PC-9 (cell line): Measurements from ENCODE around the gene MAP4. TPM values are rescaled to one million over a fixed set of nuclear protein-coding genes. Genes with fewer than 3 reads are reported as not detected.

Source experiments
- BruUV-seq: library from RNA; stranded (reverse); fragments of 400-500 nt; replicated peaks from 2 replicates; lab custom pipeline; 2021; lab: Mats Ljungman, UMichigan
- CTCF ChIA-PET: fragments of 300-600 bp; sonication (Branson Sonifier 250); formaldehyde crosslinking; loops from one replicate; lab custom pipeline; 2022; ENCODE audit warnings: antibody characterized with exemption; lab: Charles Lee
- POLR2A ChIA-PET: fragments of 300-600 bp; sonication (Branson Sonifier 250); formaldehyde crosslinking; loops from one replicate; lab custom pipeline; 2022; ENCODE audit warnings: antibody characterized with exemption; ENCODE audit not compliant: unreplicated experiment; lab: Charles Lee
- DNase-seq, 2 experiments: peaks; one replicate each; pipeline versions ENCODE4 v3.0.0 to v3.0.0-alpha.2; 2015 to 2022; ENCODE audit warnings: mixed read lengths in 1 of 2
- H2AFZ ChIP-seq: fragments of 200-600 bp; sonication (generic); 2 replicates; pipeline ENCODE4 v1.8.1; 2017; ENCODE audit warnings: antibody characterized with exemption
- H3F3A ChIP-seq: fragments of 200-600 bp; sonication (generic); 2 replicates; pipeline ENCODE4 v1.8.1; 2017; ENCODE audit warnings: antibody characterized with exemption, mild to moderate bottlenecking, low read depth; ENCODE audit not compliant: insufficient read depth
- H3K27ac ChIP-seq: fragments of 200-600 bp; sonication (generic); 2 replicates; pipeline ENCODE4 v1.6.1; 2016; ENCODE audit warnings: mixed run types
- H3K27me3 ChIP-seq: fragments of 200-600 bp; sonication (generic); 2 replicates; pipeline ENCODE4 v1.6.1; 2016; ENCODE audit warnings: low read depth, mixed run types; ENCODE audit not compliant: insufficient read depth
- H3K36me3 ChIP-seq: fragments of 200-600 bp; sonication (generic); 2 replicates; pipeline ENCODE4 v1.6.1; 2016; ENCODE audit warnings: low read depth, mixed run types
- H3K4me1 ChIP-seq: fragments of 200-600 bp; sonication (generic); replicated peaks from 2 replicates; pipeline ENCODE4 v1.6.1; 2016; ENCODE audit warnings: mixed run types; ENCODE audit not compliant: insufficient read depth
- H3K4me2 ChIP-seq: fragments of 200-600 bp; sonication (generic); 2 replicates; pipeline ENCODE4 v1.6.1; 2017; ENCODE audit warnings: mixed run types
- H3K4me3 ChIP-seq: fragments of 200-600 bp; sonication (generic); 2 replicates; pipeline ENCODE4 v1.6.1; 2016; ENCODE audit warnings: mixed run types
- H3K79me2 ChIP-seq: fragments of 200-600 bp; sonication (generic); 2 replicates; pipeline ENCODE4 v1.6.1; 2017; ENCODE audit warnings: low read depth, mixed run types
- H3K9me2 ChIP-seq: fragments of 200-600 bp; sonication (generic); 2 replicates; pipeline ENCODE4 v1.8.1; 2017; ENCODE audit warnings: mild to moderate bottlenecking; ENCODE audit not compliant: insufficient read depth
- H3K9me3 ChIP-seq: fragments of 200-600 bp; sonication (generic); 2 replicates; pipeline ENCODE4 v1.8.1; 2016; ENCODE audit warnings: low read depth; ENCODE audit not compliant: insufficient read depth
- H4K20me1 ChIP-seq: fragments of 200-600 bp; sonication (generic); 2 replicates; pipeline ENCODE4 v1.8.1; 2017; ENCODE audit not compliant: insufficient read depth
- CTCF ChIP-seq: fragments of 200-600 bp; sonication (generic); conservative IDR thresholded peaks from 2 replicates; pipeline ENCODE4 v1.6.1; 2017; ENCODE audit warnings: mixed run types, antibody characterized with exemption, mild to moderate bottlenecking, moderate library complexity
- EZH2 ChIP-seq: fragments of 200-600 bp; sonication (generic); IDR thresholded peaks from 2 replicates; pipeline ENCODE4 v1.8.0; 2017; ENCODE audit warnings: antibody characterized with exemption, low read depth
- intact Hi-C: fragments of 100-400 bp; cut with micrococcal nuclease; formaldehyde crosslinking; loops from one replicate; pipeline ENCODE4 v1.10.0; 2022; ENCODE audit not compliant: unreplicated experiment
- total RNA-seq: library from RNA; stranded (reverse); gene quantifications from 2 replicates; pipeline ENCODE4 v1.2.3, GENCODE V29; 2021

MAP4 gene
- total RNA-seq, 1 experiment from 2014 or later = 187 TPM

GRCh38 chr3:47991341-47991740 lies 24.9 kb downstream of the MAP4 start:
- no peak overlapping the region for H2AFZ ChIP-seq
- no peak for TF ChIP-seq EZH2
- TF ChIP-seq CTCF = no peak

GRCh38 chr3:47989981-47990440 lies 26.2 kb downstream of the MAP4 start:
- Histone ChIP-seq H3K79me2 (peaks cover 14% of the 10 kb centered on the region; the same call in 1 of the 2 replicates), H3F3A (peaks cover 23% of the 10 kb centered on the region; the same call in 1 of the 2 replicates), H3K4me3 (no peak overlapping the region), H2AFZ (no peak overlapping the region), H3K9me3 (no peaks in the 10 kb centered on the region), H4K20me1 (peaks cover 11% of the 10 kb centered on the region), H3K36me3 (no peaks in the 10 kb centered on the region; the same call in 1 of the 2 replicates), H3K4me1 (peaks cover 6% of the 10 kb centered on the region), H3K9me2 (no peaks in the 10 kb centered on the region), H3K4me2 (no peak overlapping the region), H3K27ac (no peak overlapping the region), H3K27me3 (no peaks in the 10 kb centered on the region)
- ChIA-PET POLR2A (interaction anchor here (0.6 kb wide), 2 partner anchors 208 to 291 kb away, joined by 3 to 5 read pairs; partner anchors contain the start of gene SMARCC1), CTCF (interaction anchor here (0.6 to 1.4 kb wide), 4 partner anchors 23 to 161 kb away, joined by 3 to 9 read pairs (median 5); no protein-coding TSS in a partner anchor)
- intact Hi-C loops = loop anchor here (1.0 to 5.0 kb wide), 5 partner anchors 97 to 468 kb away; no protein-coding TSS in a partner anchor
- BruUV-seq = no TSS peak
- TF ChIP-seq EZH2 = no peak
- peak; percentile 84 for TF ChIP-seq CTCF
- peak; percentile 69 to 78 for DNase-seq

More at GRCh38 chr3:47991341-47991740, 24.9 kb downstream of the MAP4 start:
- Histone ChIP-seq H3K79me2 (peaks cover 7% of the 10 kb centered on the region; the same call in 1 of the 2 replicates), H3K9me3 (no peaks in the 10 kb centered on the region), H3K4me2 (no peak overlapping the region), H3K27me3 (no peaks in the 10 kb centered on the region), H3K4me3 (no peak overlapping the region), H3K27ac (no peak overlapping the region), H3F3A (peaks cover 22% of the 10 kb centered on the region; the same call in 1 of the 2 replicates), H3K9me2 (no peaks in the 10 kb centered on the region), H3K4me1 (peaks cover 6% of the 10 kb centered on the region), H4K20me1 (peaks cover 11% of the 10 kb centered on the region), H3K36me3 (no peaks in the 10 kb centered on the region; the same call in 1 of the 2 replicates)
- intact Hi-C loops = loop anchor here (2.0 to 5.0 kb wide), 3 partner anchors 96 to 155 kb away; no protein-coding TSS in a partner anchor
- POLR2A ChIA-PET = no interaction called here
- CTCF ChIA-PET = no interaction called here
- BruUV-seq = no TSS peak
- no peak for DNase-seq

- no peaks in the 10 kb centered on the region for H3K9me3 ChIP-seq
- H3F3A ChIP-seq = peaks cover 26% of the 10 kb centered on the region
- no peak overlapping the region for H3K4me3 ChIP-seq
- no TSS peak for BruUV-seq
- no peak overlapping the region for H2AFZ ChIP-seq
- no peak overlapping the region for H3K27ac ChIP-seq
- H3K4me1 ChIP-seq = peaks cover 16% of the 10 kb centered on the region
- H3K4me2 ChIP-seq = no peak overlapping the region
- no peaks in the 10 kb centered on the region for H3K36me3 ChIP-seq
- ChIA-PET CTCF (no interaction called here), POLR2A (no interaction called here)
- DNase-seq = no peak
- peaks cover 13% of the 10 kb centered on the region for H4K20me1 ChIP-seq
- no peaks in the 10 kb centered on the region for H3K27me3 ChIP-seq
- peaks cover 30% of the 10 kb centered on the region; the same call in 1 of the 2 replicates for H3K79me2 ChIP-seq
- intact Hi-C loops = no loop called here
- TF ChIP-seq CTCF (no peak), EZH2 (no peak)
- no peaks in the 10 kb centered on the region for H3K9me2 ChIP-seq
Measured at GRCh38 chr3:47985381-47985780, 30.8 kb downstream of the MAP4 start.
